ENCODE results near the gene PTPRK.

- no peak for TF ChIP-seq ATF3 (IDR thresholded peaks at IDR 0.05)
- no peak for TF ChIP-seq EZH2 (IDR thresholded peaks at IDR 0.05)
- no peak for TF ChIP-seq SP1 (IDR thresholded peaks at IDR 0.05; ENCODE audit: low read depth)
- no peak for TF ChIP-seq CTCF (IDR thresholded peaks at IDR 0.05 in 2 of 3, conservative IDR thresholded peaks at IDR 0.05 in 1 of 3; ENCODE audit: borderline replicate concordance in 1 of 3, insufficient read depth in 1 of 3, low read depth in 2 of 3, low read length in 2 of 3)
- no peak for TF ChIP-seq REST (IDR thresholded peaks at IDR 0.05; ENCODE audit: low read depth)
- TF ChIP-seq FOSL1 (IDR thresholded peaks at IDR 0.05; ENCODE audit: low read depth): no peak
- TF ChIP-seq ZNF274 (IDR thresholded peaks at IDR 0.05; ENCODE audit: low read depth, low read length): no peak
- no peak for TF ChIP-seq POLR2AphosphoS5 (IDR thresholded peaks at IDR 0.05; ENCODE audit: low read depth, low read length)
- no peak for TF ChIP-seq POLR2A (IDR thresholded peaks at IDR 0.05; ENCODE audit: borderline replicate concordance, extremely low read depth, insufficient read depth, insufficient read length)
- TF ChIP-seq YY1 (IDR thresholded peaks at IDR 0.05; ENCODE audit: extremely low read depth, insufficient replicate concordance, low read depth, low read length): no peak
- no peak for TF ChIP-seq MAX (IDR thresholded peaks at IDR 0.05)
- no peak for TF ChIP-seq JUND (IDR thresholded peaks at IDR 0.05)
- TF ChIP-seq TCF7L2 (IDR thresholded peaks at IDR 0.05; ENCODE audit: borderline replicate concordance, extremely low read depth, insufficient read depth, insufficient read length): no peak
- TF ChIP-seq ZFX (IDR thresholded peaks at IDR 0.05): no peak
These were observed 94.5 kb downstream of the PTPRK start for GRCh38 chr6:128425856-128426255.
